ENCODE results near the gene DEXI.

The DEXI gene

DNA sequence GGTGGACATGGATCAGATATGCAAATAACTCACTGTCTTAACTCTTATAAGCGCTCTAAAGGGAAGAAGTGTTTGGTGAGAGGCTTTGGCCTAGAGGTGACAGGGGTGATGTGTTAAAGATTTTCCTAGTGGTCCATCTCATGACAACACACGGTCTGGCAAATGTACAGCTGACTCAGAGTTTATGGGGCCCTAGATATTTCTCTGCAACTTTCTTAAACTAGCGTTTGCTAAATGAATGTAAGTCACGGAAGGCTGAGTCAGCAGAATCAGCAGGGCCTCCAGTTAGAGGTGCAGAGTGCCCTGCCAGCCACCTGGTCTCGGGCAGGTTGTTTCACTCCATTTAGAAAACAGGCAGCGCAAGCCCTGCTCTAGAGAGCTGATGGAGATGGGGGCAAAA lies 42.2 kb upstream of the DEXI start:
- no peak for DNase-seq (ENCODE audit: low spot score)
- in situ Hi-C loops (cut with MboI; ENCODE audit: low pct_unique_long_range_greater_than_20kb, low sequenced_read_pairs, unreplicated experiment), result no loop called here
- no peak for TF ChIP-seq CTCF (IDR thresholded peaks at IDR 0.05; ENCODE audit: extremely low read depth, insufficient read depth, missing control alignments)

DNA sequence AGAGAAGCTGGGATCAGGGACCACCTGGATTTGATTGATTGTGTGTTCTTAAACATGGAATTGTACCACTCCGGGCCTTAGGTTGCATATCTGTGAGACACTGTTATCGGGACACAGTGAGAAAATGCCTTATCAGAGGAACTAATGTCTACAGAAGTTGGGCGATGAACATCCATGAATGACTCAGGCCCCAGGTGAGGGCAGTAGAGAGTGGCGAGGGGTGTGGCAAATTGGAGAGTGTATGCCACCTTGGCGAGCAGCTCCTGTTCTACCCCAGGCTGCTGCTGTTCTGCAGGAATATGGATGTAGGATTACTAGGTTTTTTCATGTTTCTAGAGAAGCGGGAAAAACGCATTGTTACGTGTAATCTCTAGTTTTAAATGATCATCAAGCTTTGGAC lies 40.9 kb upstream of the DEXI start:
- TF ChIP-seq CTCF (IDR thresholded peaks at IDR 0.05; ENCODE audit: extremely low read depth, insufficient read depth, missing control alignments), result peak; percentile 37
- in situ Hi-C loops (cut with MboI; ENCODE audit: low pct_unique_long_range_greater_than_20kb, low sequenced_read_pairs, unreplicated experiment), result no loop called here
- DNase-seq (ENCODE audit: low spot score), result no peak

DNA sequence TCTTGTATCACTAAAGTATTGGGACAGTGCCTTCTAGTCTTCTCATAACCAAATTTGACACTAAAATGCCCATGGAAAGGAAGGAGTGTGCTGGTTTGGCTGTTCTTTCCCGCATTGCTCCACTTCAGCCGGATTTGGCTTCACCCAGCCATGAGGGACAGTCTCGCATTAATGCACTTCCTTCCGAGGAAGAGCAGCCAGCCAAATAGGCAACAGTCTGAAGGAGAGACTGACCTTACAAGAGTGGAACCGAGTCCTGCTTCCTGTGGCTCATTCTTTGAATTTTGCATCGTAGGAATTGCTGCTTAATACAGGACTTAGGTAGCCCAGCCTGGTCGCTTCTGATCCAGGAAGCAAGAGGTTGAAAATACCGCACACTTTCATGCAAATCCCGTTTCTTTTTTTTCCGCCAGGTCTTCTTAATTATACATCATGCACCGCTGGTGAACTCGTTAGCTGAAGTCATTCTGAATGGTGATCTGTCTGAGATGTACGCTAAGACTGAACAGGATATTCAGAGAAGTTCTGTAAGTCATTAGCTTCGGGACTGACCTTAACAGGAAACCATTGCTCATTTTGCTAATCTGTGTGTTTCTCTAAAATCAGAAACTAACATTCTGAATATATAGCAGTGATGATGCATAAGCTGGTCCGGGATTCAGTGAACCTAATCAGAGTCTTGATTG lies 40.3 kb upstream of the DEXI start:
- in situ Hi-C loops (cut with MboI; ENCODE audit: low pct_unique_long_range_greater_than_20kb, low sequenced_read_pairs, unreplicated experiment), result no loop called here
- DNase-seq (ENCODE audit: low spot score), result no peak
- no peak for TF ChIP-seq CTCF (IDR thresholded peaks at IDR 0.05; ENCODE audit: extremely low read depth, insufficient read depth, missing control alignments)

GRCh38 chr16:10981697-10982216 lies 39.5 kb upstream of the DEXI start:
- TF ChIP-seq CTCF (IDR thresholded peaks at IDR 0.05; ENCODE audit: extremely low read depth, insufficient read depth, missing control alignments), result peak; percentile 75
- DNase-seq (ENCODE audit: low spot score), result peak; percentile 57
- in situ Hi-C loops (cut with MboI; ENCODE audit: low pct_unique_long_range_greater_than_20kb, low sequenced_read_pairs, unreplicated experiment), result no loop called here

DNA sequence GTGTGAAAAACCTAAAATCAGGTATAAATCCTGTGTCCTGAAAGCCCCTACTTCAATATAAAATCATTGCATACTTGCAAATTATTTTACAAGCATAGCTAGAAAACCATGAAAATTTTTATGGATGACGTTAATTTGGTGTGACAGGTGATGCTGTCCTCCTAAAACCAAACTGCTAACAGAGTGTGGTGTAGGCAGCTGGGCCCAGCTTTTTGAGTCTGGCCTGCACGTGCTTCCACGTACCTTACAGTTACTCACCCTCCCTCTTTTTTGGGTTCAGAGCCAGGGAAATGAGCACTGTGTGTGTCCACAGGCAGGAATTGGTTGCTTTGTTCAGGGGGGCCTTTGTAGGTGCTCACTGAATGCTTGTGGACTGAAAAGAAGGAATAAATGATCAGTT lies 38.5 kb upstream of the DEXI start:
- in situ Hi-C loops (cut with MboI; ENCODE audit: low pct_unique_long_range_greater_than_20kb, low sequenced_read_pairs, unreplicated experiment), result no loop called here
- no peak for TF ChIP-seq CTCF (IDR thresholded peaks at IDR 0.05; ENCODE audit: extremely low read depth, insufficient read depth, missing control alignments)
- no peak for DNase-seq (ENCODE audit: low spot score)

DNA sequence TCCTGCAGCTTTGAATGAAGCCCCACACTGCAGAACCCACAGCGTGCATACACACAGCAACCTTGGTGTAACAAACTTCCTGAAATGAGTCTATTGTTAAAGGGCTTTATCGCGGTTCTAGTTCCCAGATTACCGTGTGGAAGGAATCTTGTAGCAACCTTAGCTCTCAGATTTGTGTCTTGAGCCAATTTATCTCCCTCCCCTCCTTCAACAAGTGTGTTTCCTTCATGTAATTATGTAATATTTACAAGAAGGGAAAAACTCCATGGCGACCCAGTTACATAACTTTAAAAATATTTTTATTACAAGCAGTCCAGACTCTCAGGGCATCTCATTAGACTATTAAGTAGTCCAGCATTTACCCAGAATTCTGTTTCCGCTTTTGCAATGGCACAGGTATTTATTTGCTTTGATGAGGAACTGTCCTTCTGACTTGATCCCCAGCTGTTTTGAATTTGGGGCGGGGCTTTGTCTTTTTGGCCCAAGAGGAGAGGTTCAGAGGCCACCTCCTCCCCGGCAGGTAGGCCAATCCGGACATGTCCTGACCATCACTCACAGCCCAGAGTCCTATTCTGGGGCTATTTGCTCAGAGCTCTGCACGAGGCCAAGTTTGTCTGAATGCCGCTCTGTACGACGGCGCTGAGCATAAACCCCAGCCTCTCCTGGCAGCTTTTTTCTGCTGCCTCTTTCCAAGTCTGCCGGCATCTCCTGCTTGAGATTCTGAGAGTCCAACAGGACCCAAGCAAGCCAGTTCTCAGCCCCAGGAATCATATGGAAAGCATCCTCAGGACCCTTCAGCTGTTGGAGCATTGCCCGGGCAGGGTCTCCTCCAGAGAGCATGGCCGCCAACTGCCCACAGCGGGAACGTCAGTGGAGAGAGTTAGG lies 37.7 kb upstream of the DEXI start:
- no peak for TF ChIP-seq CTCF (IDR thresholded peaks at IDR 0.05; ENCODE audit: extremely low read depth, insufficient read depth, missing control alignments)
- no peak for DNase-seq (ENCODE audit: low spot score)
- in situ Hi-C loops (cut with MboI; ENCODE audit: low pct_unique_long_range_greater_than_20kb, low sequenced_read_pairs, unreplicated experiment), result no loop called here

Data from GM13977 (cell line).